ENCODE measurements around the gene BCL3. TPM values are rescaled to one million over a fixed set of nuclear protein-coding genes. Genes with fewer than 3 reads are reported as not detected.

Gene BCL3
- total and polyA plus RNA-seq, 2 of the 13 experiments (the other 11 are each of a cell fraction or from before 2014, with no cell fraction given) = 2.3 to 4.0 TPM

- peak; percentile 48; the same call in 1 of the 2 replicates for TF ChIP-seq HNF1A (IDR thresholded peaks at IDR 0.05; ENCODE audit: low read depth)
- TF ChIP-seq HNF1A (CRISPR knock-in tag; IDR thresholded peaks at IDR 0.05; ENCODE audit: borderline replicate concordance) = peak; percentile 60; the same call in 1 of the 2 replicates
- TF ChIP-seq RFXAP (CRISPR knock-in tag; IDR thresholded peaks at IDR 0.05; ENCODE audit: borderline replicate concordance) = no peak
- no peak for TF ChIP-seq PRDM15 (CRISPR knock-in tag; IDR thresholded peaks at IDR 0.05)
- TF ChIP-seq MLX (CRISPR knock-in tag; IDR thresholded peaks at IDR 0.05) = no peak
- no peak for TF ChIP-seq ZKSCAN5 (CRISPR knock-in tag; IDR thresholded peaks at IDR 0.05)
- TF ChIP-seq CHD4 (IDR thresholded peaks at IDR 0.05; ENCODE audit: borderline replicate concordance, low read length) = 0 out of 2 replicates have a peak, but pooled peaks have one; percentile 7
- no peak for TF ChIP-seq MIER2 (CRISPR knock-in tag; IDR thresholded peaks at IDR 0.05)
- TF ChIP-seq SCMH1 (CRISPR knock-in tag; IDR thresholded peaks at IDR 0.05; ENCODE audit: borderline replicate concordance) = no peak
- no peak for TF ChIP-seq PCBP1 (IDR thresholded peaks at IDR 0.05; ENCODE audit: borderline replicate concordance, low read depth, low read length)
- no peak for TF ChIP-seq SP140L (CRISPR knock-in tag; IDR thresholded peaks at IDR 0.05; ENCODE audit: borderline replicate concordance)
- no peak for TF ChIP-seq ZC3H13 (CRISPR knock-in tag; IDR thresholded peaks at IDR 0.05)
- TF ChIP-seq ZNF281 (CRISPR knock-in tag; IDR thresholded peaks at IDR 0.05; ENCODE audit: borderline replicate concordance) = peak; percentile 95
- no peak for TF ChIP-seq BATF2 (CRISPR knock-in tag; IDR thresholded peaks at IDR 0.05)
- no peak for TF ChIP-seq ZNF576 (CRISPR knock-in tag; IDR thresholded peaks at IDR 0.05)
- no peak for TF ChIP-seq ZNF354B (CRISPR knock-in tag; IDR thresholded peaks at IDR 0.05)
- no peak for TF ChIP-seq ZFP36L2 (CRISPR knock-in tag; IDR thresholded peaks at IDR 0.05)
These were observed 48.2 kb downstream of the BCL3 start (continued) for GRCh38 chr19:44796701-44797115.
